RWPE1 (cell line): ENCODE data around the gene C22orf31.

Source experiments
- CTCF ChIA-PET: fragments of 350-600 bp; sonication (Branson Sonifier 250); formaldehyde crosslinking; extraction: SDS; loops from one replicate; lab custom pipeline; 2021; lab: Yijun Ruan, JAX
- POLR2A ChIA-PET: fragments of 400-600 bp; formaldehyde crosslinking; extraction: SDS; loops from one replicate; lab custom pipeline; 2020; ENCODE audit warnings: antibody characterized with exemption; ENCODE audit not compliant: low non-redundant PET; lab: Yijun Ruan, JAX
- DNase-seq: peaks from one replicate; pipeline ENCODE4 v3.0.0; 2012; ENCODE audit warnings: low spot score
- H3K27ac ChIP-seq: fragments of 450-650 bp; 2 replicates; pipeline ENCODE4 v1.5.1; 2017
- CTCF ChIP-seq: fragments of 450-650 bp; conservative IDR thresholded peaks from 2 replicates; pipeline ENCODE4 v1.5.1; 2017; ENCODE audit warnings: low read depth, mild to moderate bottlenecking

Gene C22orf31

GRCh38 chr22:29103121-29103520 is 41.5 kb upstream of the C22orf31 start:
- no peak for DNase-seq
- no peak overlapping the region for H3K27ac ChIP-seq
- TF ChIP-seq CTCF, result no peak
- POLR2A ChIA-PET, result no interaction called here
- CTCF ChIA-PET, result no interaction called here

GRCh38 chr22:29102300-29102699 is 40.7 kb upstream of the C22orf31 start:
- no peak for TF ChIP-seq CTCF
- POLR2A ChIA-PET, result no interaction called here
- CTCF ChIA-PET, result no interaction called here
- DNase-seq, result no peak
- H3K27ac ChIP-seq, result no peak overlapping the region

- no peak for TF ChIP-seq CTCF
- no peak overlapping the region for H3K27ac ChIP-seq
- no peak for DNase-seq
- ChIA-PET CTCF (no interaction called here), POLR2A (no interaction called here)
These were observed 36.7 kb upstream of the C22orf31 start for GRCh38 chr22:29098296-29098695.

- CTCF ChIA-PET, result interaction anchor here (0.9 to 1.5 kb wide), 2 partner anchors 16 to 149 kb away, joined by 3 to 4 read pairs; no protein-coding TSS in a partner anchor
- no peak for DNase-seq
- POLR2A ChIA-PET, result no interaction called here
- no peak overlapping the region for H3K27ac ChIP-seq
- no peak for TF ChIP-seq CTCF
These were observed 35.4 kb upstream of the C22orf31 start for GRCh38 chr22:29096736-29097669.

- H3K27ac ChIP-seq, result no peak overlapping the region
- ChIA-PET CTCF (interaction anchor here (1.5 kb wide), 1 partner anchor 150 kb away, joined by 4 read pairs; no protein-coding TSS in a partner anchor), POLR2A (no interaction called here)
- no peak for TF ChIP-seq CTCF
- no peak for DNase-seq
These were observed 33.8 kb upstream of the C22orf31 start for GRCh38 chr22:29095459-29095858.

GRCh38 chr22:29093501-29094300 is 32.1 kb upstream of the C22orf31 start:
- TF ChIP-seq CTCF, result no peak
- no peak overlapping the region for H3K27ac ChIP-seq
- ChIA-PET CTCF (no interaction called here), POLR2A (no interaction called here)
- no peak for DNase-seq
